Choroid plexus epithelial cell (primary cell): ENCODE measurements around the gene FOXL1.

Experiments used
- DNase-seq: peaks from one replicate; pipeline ENCODE4 v3.0.0-alpha.2; 2010; ENCODE audit warnings: low read depth
- H3K4me3 ChIP-seq: 2 replicates; pipeline ENCODE4 v1.5.1; 2011; ENCODE audit warnings: low read depth, mild to moderate bottlenecking, control low read depth, low read length, moderate library complexity
- CTCF ChIP-seq: conservative IDR thresholded peaks from 2 replicates; pipeline ENCODE4 v1.5.1; 2011; ENCODE audit warnings: low read depth, mild to moderate bottlenecking, control low read depth, inconsistent platforms, low read length, moderate library complexity

The FOXL1 gene

DNA sequence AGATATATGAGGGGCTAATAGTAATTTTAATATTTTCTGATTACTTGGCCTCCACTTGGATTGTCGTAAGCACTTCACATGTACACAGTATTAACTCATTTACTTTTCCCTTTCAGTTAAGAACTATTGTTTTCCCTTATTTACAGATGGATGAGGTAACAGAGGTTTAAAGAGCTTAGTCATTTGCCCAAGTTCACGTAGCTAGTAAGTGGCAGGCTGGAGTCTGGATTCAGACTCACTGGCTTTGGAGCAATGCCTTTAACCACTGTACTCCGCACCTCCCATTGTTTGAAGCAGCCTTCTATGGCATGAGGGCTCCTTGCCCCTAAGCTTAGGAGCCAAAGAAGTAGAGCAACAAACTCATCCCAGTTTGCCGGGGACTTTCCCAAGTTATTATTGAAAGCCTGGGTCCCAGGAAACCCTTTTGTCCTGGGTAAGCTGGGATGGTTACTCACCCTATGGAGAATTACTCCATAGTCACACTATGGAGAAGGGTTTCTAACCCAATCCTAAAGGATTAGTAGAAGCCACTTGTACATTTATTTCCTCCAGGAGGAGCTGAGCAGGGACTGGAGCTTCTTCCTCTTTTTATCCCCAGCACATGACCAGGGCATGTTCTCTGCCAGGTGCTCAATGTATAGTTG, 12.3 kb downstream of the FOXL1 start:
- no peak for TF ChIP-seq CTCF
- peak; percentile 79 for DNase-seq
- H3K4me3 ChIP-seq: no peak overlapping the region

- no peak overlapping the region for H3K4me3 ChIP-seq
- no peak for TF ChIP-seq CTCF
- DNase-seq: no peak
Observed at GRCh38 chr16:86591270-86591669, 12.9 kb downstream of the FOXL1 start.

- H3K4me3 ChIP-seq: no peak overlapping the region
- no peak for TF ChIP-seq CTCF
- peak; percentile 10 for DNase-seq
Observed at GRCh38 chr16:86593913-86594620, 15.7 kb downstream of the FOXL1 start.

DNA sequence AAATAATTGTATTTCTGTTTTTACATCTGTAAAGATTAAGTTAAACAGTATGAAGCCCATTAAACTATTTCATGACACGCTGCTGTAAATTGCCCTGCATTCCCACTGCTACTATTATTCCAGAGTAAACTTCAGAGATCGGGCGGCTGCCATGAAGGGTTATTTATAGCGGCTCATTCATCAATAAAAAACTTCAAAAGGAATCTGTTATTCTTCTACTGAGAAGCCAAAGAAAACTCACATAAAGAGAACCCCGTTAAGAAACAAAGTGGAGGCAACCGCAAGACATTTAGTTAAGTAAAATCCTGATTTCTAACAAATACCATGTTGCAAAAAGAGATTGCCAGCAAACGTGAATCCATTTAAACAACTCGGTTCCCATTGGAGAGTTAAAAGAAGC, 16.4 kb downstream of the FOXL1 start:
- no peak for DNase-seq
- no peak overlapping the region for H3K4me3 ChIP-seq
- TF ChIP-seq CTCF: no peak

DNA sequence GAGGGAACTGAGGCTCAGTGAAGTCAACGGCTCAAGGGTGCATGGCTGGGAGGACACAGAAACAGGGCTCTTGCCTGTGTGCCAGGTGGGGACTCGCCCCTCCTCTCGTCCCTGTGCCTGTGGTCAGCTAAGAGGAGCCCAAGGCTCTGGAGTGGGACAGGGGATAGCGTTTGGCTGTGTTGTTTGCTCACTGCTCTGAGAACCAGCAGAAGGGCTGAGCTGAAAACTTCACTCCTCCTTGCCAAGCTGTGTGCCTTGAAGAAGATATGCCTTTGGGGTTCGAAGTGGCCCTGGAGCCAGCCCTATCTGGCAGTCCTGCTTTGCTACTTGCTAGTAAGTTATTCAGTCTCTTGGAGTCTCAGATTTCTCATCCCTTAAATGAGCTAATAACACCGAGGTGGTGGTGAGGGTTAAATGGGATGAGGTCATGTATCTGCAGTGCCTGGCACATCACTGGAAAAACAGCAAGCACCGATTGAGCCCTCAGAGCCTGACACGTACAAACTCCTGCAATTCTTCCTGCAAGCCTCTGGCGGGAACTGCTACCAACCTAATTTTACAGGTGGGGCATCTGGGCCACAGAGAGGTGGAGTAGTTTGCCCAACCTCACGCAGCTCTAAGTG, 17.7 kb downstream of the FOXL1 start:
- TF ChIP-seq CTCF: no peak
- no peak overlapping the region for H3K4me3 ChIP-seq
- no peak for DNase-seq

DNA sequence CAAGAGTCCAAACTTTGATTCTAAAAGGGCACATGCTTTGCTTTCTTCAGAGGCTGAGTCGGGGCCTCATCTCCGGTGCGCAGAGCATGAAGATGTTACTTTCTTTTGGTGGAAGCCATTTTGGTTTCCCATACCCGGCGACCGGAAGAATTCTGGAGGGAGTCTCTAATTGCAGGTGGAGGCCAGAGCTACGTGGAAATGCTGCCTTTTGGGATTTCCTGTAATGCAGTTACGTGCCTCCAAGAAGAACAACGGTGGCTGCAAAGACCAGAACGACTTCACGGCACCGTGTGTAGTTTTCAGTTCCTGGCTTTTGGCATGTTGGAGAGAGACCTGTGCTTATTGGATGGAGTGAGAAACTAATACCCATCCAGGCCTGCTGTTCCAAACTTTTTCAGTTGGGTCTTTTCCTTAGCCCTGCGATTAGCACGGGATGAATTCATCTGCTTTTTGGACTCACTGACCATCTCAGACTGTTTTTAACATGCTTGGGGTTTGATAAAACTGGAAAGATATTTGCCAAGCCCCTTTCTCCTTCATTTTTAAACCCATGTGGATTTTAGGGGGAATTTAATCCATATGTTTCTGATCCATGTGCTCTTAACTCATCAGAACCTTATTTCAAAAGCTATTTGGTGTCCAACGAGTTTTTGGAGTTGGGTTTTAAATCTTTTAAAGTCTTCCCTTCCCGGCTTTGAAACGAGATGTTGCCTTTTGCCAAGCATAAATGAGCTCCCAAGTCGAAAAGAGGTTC, 19.0 kb downstream of the FOXL1 start:
- no peak for TF ChIP-seq CTCF

More for the DNA sequence above, 19.0 kb downstream of the FOXL1 start:
- no peak overlapping the region for H3K4me3 ChIP-seq
- DNase-seq: no peak
